ENCODE measurements around the gene RASEF.
"Not testable (repeated sequence)": the region's sequence is repeated elsewhere in the genome, so short reads cannot be mapped to it uniquely, and the experiment has no call there.

DNA sequence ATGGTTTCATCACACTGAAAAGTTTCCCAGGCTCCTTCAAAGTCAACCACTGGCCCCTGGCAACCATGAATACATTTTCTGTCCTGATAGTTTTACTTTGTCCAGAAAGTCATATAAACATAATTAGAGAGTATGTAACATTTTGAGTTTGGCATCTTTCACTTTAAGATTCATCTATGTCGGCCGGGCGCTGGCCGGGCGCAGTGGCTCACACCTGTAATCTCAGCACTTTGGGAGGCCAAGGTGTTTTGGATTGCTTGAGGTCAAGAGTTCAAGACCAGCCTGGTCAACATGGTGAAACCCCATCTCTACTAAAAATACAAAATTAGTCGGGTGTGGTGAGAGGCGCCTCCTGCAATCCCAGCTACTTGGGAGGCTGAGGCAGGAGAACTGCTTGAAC, 126.4 kb downstream of the RASEF start:
- not testable (repeated sequence) for TF ChIP-seq CTCF (conservative IDR thresholded peaks at IDR 0.05; ENCODE audit: low read depth, low read length); EZH2 (IDR thresholded peaks at IDR 0.05; ENCODE audit: borderline replicate concordance, low read depth, low read length, poor library complexity, severe bottlenecking)

Measured in A673 (cell line).